Stimulated activated CD4-positive, alpha-beta T cell treated with anti-CD3 and anti-CD28 coated beads, Interleukin-1b, Interleukin-23, amount 100 ng/mL, for 48 hours (primary cell): ENCODE data around the gene NTNG2.

Source experiments
- DNase-seq: peaks from one replicate; pipeline ENCODE4 v3.0.0-alpha.2; 2020

Gene NTNG2

DNA sequence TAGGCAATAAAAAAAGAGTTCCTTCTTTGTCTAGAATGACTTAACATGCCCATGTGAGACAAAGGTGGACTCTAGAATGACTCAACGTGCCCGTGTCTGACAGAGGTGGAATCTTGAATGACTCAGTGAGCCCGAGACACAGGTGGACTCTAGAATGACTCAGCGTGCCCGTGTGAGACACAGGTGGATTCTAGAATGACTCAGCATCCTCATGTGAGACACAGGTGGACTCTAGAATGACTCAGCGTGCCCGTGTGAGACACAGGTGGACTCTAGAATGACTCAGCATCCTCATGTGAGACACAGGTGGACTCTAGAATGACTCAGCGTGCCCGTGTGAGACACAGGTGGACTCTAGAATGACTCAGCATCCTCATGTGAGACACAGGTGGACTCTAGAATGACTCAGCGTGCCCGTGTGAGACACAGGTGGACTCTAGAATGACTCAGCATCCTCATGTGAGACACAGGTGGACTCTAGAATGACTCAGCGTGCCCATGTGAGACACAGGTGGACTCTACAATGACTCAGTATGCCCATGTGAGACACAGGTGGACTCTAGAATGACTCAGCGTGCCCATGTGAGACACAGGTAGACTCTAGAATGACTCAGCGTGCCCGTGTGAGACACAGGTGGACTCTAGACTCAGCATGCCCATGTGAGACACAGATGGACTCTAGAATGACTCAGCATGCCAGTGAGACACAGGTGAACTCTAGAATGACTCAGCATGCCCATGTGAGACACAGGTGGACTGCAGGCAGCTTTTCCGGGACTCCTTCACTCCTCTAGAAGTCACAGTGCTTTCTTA, 108.1 kb downstream of the NTNG2 start:
- DNase-seq: peak; percentile 78

DNA sequence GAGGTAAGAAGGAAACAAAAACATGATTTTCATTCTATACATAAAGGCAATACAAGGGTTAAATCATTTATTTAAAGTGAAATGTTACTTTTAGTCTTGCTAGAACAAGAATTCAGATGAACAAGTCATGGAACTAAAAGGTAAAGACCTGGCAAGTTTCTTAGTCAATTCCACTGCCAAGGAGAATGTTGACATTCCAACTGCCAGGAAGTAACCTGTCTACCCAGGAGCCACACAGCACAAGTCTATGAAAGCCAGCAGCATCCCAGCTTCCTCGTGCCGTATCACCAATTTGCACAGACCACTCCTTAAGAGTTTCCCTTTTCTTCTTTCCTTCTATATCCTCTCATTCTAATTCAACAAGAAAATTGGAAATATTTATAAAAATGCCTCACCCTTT, 113.0 kb downstream of the NTNG2 start:
- DNase-seq: no peak

DNA sequence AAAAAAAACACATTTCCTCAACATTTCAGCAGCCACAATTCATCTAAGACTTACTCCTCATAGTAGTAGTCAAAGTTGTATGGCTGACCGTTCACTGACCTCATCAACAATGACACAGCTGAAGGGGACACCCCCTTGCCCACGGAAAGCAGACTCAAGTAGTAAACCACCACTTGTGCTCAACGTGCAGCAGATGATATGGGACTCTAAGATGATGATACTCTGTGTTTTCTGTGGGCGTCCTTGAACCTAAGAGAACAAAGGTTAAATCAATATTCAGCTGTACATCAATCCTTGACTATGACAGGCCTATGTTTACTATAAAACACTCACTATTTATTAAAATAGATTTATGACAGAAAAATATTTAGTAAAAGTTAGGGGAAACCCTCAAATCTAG, 121.3 kb downstream of the NTNG2 start:
- peak; percentile 38 for DNase-seq

DNA sequence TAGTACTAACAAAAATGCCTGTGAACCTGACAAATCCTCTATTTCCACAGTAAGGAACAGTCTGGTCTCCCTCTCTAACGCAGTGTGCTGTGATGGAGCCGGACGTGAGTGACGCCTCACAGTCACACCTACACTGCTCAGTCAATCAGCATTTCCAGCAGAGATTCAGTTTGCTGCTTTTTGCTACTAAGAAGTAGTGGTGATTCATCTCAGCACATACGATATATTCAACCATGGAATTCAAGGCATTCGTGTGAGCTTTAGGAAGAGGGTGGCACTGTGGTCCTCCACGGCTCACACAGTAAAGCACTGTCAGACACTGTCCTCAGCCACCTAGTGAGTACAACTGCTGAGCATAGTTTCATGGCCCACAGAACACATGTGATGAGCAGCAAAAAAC, 122.0 kb downstream of the NTNG2 start:
- DNase-seq: no peak

DNA sequence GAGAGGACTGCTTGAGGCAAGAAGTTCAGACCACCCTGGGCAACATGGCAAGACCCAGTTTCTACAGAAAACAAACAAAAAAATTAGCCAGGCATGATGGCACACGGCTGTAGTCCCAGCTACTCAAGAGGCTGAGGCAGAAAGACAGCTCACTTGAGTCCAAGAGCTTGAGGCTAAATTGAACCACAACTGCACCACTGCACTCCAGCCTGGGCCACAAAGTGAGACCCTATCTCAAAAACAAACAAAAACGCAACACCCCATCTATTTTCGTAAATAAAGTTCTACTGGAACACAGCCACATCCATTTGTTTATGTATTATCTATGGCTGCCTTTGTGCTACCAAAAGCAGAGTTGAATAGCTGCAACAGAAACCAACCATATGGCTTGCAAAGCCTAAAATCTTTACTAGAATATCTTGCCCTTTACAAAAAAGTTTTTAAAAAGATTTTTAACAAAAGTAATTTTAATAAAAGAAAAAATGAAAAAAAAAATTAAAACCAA, 125.5 kb downstream of the NTNG2 start:
- DNase-seq: no peak

DNA sequence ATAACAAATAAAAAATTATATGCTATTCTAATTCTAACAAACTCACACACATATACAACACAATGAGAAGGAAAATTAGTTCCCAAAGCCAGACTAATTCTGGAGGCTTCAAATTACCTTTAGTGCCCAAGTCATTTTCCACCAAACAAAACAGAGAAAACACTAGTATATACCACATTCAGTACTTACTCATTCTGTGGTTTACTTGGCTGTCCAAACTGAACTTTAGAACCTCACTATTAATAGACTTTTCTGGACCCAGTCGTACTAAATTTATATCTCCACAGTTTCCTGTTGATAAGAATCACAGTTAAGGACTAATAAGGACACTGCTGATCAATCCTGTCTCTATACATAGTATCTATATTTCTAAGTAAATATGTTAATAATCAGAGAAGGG, 126.5 kb downstream of the NTNG2 start:
- no peak for DNase-seq

DNA sequence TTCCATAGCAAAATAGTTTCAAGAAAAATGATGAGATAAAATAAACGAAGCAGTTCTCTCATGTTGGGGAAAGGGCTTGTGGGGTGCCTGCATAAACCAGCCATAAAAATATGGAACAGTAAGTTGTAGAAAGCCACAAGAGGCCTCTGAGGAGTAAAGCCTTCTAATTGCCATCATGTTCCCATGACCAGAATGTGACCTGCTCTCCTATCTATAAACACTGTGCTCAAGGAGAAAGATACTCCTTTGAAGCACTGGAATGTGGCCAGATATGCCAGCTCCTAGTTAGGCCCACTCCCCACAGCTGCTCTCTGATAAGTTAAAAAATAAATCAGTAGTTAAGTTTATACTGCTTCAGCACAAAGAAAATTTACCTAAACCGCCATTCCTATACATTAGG, 127.1 kb downstream of the NTNG2 start:
- DNase-seq: no peak

DNA sequence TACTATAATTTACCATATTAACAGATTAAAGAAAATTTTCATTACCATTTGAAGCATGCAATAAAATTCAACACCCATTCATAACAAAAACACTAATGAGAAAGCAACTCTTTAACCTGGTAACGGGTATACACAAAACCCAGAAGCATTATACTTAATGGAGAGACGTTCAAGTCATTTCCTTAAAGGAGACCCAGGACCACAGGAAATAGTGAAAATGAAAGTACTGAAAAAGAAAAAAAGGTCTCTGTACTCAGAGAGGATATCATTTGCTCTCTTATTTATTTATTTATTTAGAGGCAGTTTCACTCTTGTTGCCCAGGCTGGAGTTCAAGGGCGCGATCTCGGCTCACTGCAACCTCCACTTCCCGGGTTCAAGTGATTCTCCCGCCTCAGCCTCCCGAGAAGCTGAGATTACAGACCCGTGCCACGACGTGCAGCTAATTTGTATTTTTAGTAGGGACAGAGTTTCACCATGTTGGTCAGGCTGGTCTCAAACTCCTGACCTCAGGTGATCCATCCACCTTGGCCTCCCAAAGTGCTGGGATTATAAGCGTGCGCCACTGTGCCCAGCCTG, 131.4 kb downstream of the NTNG2 start:
- no peak for DNase-seq
